HCT116 (cell line): Measurements from ENCODE around the gene ZBTB7B. TPM values are rescaled to one million over a fixed set of nuclear protein-coding genes. Genes with fewer than 3 reads are reported as not detected.

Experiments used
- ATAC-seq: fragments of 200-7000 bp; cut with Tn5 transposase; 2 replicates; pipeline ENCODE4 v1.9.1; 2020; ENCODE audit warnings: mild to moderate bottlenecking, moderate library complexity
- BruUV-seq: library from RNA; stranded (reverse); fragments of 400-500 nt; replicated peaks from 2 replicates; lab custom pipeline; 2021; lab: Mats Ljungman, UMichigan
- CTCF ChIA-PET: fragments of 300-600 bp; sonication (Branson Sonifier 250); formaldehyde crosslinking; loops from one replicate; lab custom pipeline; 2021; ENCODE audit warnings: antibody characterized with exemption; lab: Charles Lee
- POLR2A ChIA-PET: fragments of 300-600, 350-600 bp; sonication (Branson Sonifier 250); formaldehyde crosslinking; loops from one replicate; lab custom pipeline; 2021; ENCODE audit warnings: antibody characterized with exemption; lab: Charles Lee
- RAD21 ChIA-PET, 2 experiments: fragments of 300-600 bp; sonication (Branson Sonifier 250); formaldehyde crosslinking; loops; one replicate each; lab custom pipeline; 2023; ENCODE audit warnings: low total read pairs in 2 of 2; ENCODE audit not compliant: uncharacterized antibody in 2 of 2, unreplicated experiment in 2 of 2, low non-redundant PET in 1 of 2; lab: Charles Lee
- DNase-seq: peaks from one replicate; pipeline ENCODE4 v3.0.0-alpha.2; 2010; ENCODE audit warnings: low read depth, low spot score
- H2AFZ ChIP-seq: fragments of 200-600 bp; shearing (Covaris generic), sonication (generic); 2 replicates; pipeline ENCODE4 v1.6.1; 2017; ENCODE audit warnings: low read depth, mixed run types, mixed read lengths, antibody characterized with exemption, low read length; ENCODE audit not compliant: poor library complexity, severe bottlenecking
- H3K27ac ChIP-seq: 2 replicates; pipeline ENCODE4 v1.5.1; 2012; ENCODE audit warnings: low read depth, low read length
- H3K27me3 ChIP-seq: fragments of 200-600 bp; sonication (generic); 2 replicates; pipeline ENCODE4 v1.6.1; 2016; ENCODE audit warnings: mixed run types, low read length, mixed read lengths; ENCODE audit not compliant: insufficient read depth
- H3K36me3 ChIP-seq, 2 experiments: fragments of 200-500 bp in 1 of 2; fragments of 200-600 bp in 1 of 2; sonication (Bioruptor generic) in 1 of 2; sonication (generic) in 1 of 2; 2 replicates each; pipeline versions ENCODE4 v1.5.1 to v1.6.1; 2014 to 2016; ENCODE audit warnings: low read length in 2 of 2, inconsistent platforms in 1 of 2, mixed read lengths in 1 of 2, mixed run types in 1 of 2; ENCODE audit not compliant: insufficient read depth in 2 of 2, control insufficient read depth in 1 of 2
- H3K4me1 ChIP-seq, 2 experiments: fragments of 200-600 bp in 1 of 2; sonication (generic) in 1 of 2; 2 replicates each; pipeline versions ENCODE4 v1.5.1 to v1.6.1; 2012 to 2017; ENCODE audit warnings: low read length in 2 of 2, inconsistent platforms in 1 of 2, mild to moderate bottlenecking in 1 of 2, mixed read lengths in 1 of 2, mixed run types in 1 of 2, moderate library complexity in 1 of 2; ENCODE audit not compliant: insufficient read depth in 2 of 2, control insufficient read depth in 1 of 2
- H3K4me2 ChIP-seq: fragments of 200-600 bp; sonication (generic); 2 replicates; pipeline ENCODE4 v1.6.1; 2017; ENCODE audit warnings: mixed run types, low read length, mixed read lengths
- H3K4me3 ChIP-seq, 2 experiments: fragments of 200-600 bp in 1 of 2; sonication (generic) in 1 of 2; replicated peaks in 1 of 2; 2 replicates each; pipeline ENCODE4 v1.5.1; 2011 to 2016; ENCODE audit warnings: low read length in 2 of 2, control low read depth in 1 of 2, low read depth in 1 of 2, mild to moderate bottlenecking in 1 of 2, mixed read lengths in 1 of 2, mixed run types in 1 of 2
- H3K79me2 ChIP-seq: fragments of 200-600 bp; sonication (generic); 2 replicates; pipeline ENCODE4 v1.6.1; 2017; ENCODE audit warnings: mild to moderate bottlenecking, mixed run types, low read length, moderate library complexity, mixed read lengths; ENCODE audit not compliant: insufficient read depth
- H3K9ac ChIP-seq: fragments of 200-600 bp; sonication (generic); 2 replicates; pipeline ENCODE4 v1.6.1; 2016; ENCODE audit warnings: low read length, mixed read lengths
- H3K9me2 ChIP-seq: fragments of 200-600 bp; sonication (generic), shearing (Covaris generic); 2 replicates; pipeline ENCODE4 v1.6.1; 2017; ENCODE audit warnings: mixed run types, mild to moderate bottlenecking, moderate library complexity; ENCODE audit not compliant: insufficient read depth
- H3K9me3 ChIP-seq, 2 experiments: fragments of 200-500 bp in 1 of 2; fragments of 200-600 bp in 1 of 2; sonication (Bioruptor generic) in 1 of 2; sonication (generic) in 1 of 2; 2 replicates each; pipeline ENCODE4 v1.6.1; 2014 to 2017; ENCODE audit warnings: low read length in 2 of 2, mixed read lengths in 2 of 2, inconsistent platforms in 1 of 2, low read depth in 1 of 2, mild to moderate bottlenecking in 1 of 2, mixed run types in 1 of 2, moderate library complexity in 1 of 2; ENCODE audit not compliant: control insufficient read depth in 1 of 2, insufficient read depth in 1 of 2
- H4K20me1 ChIP-seq: fragments of 200-600 bp; sonication (generic), shearing (Covaris generic); 2 replicates; pipeline ENCODE4 v1.6.1; 2017; ENCODE audit warnings: mixed run types, mild to moderate bottlenecking, moderate library complexity; ENCODE audit not compliant: insufficient read depth
- CBX3 ChIP-seq: IDR thresholded peaks from 2 replicates; pipeline ENCODE4 v1.6.1; 2012; ENCODE audit warnings: low read depth
- CTCF ChIP-seq, 3 experiments: fragments of 200-600 bp in 1 of 3; sonication (generic) in 1 of 3; IDR thresholded peaks in 2 of 3; conservative IDR thresholded peaks in 1 of 3; 2 replicates each; pipeline ENCODE4 v1.5.1; 2012 to 2017; ENCODE audit warnings: low read depth in 2 of 3, low read length in 2 of 3, antibody characterized with exemption in 1 of 3, borderline replicate concordance in 1 of 3, control low read depth in 1 of 3, mild to moderate bottlenecking in 1 of 3, mixed read lengths in 1 of 3, mixed run types in 1 of 3, moderate library complexity in 1 of 3; ENCODE audit not compliant: insufficient read depth in 1 of 3
- EGR1 ChIP-seq: IDR thresholded peaks from 2 replicates; pipeline ENCODE4 v1.6.1; 2012; ENCODE audit warnings: low read depth
- ELF1 ChIP-seq: IDR thresholded peaks from 2 replicates; pipeline ENCODE4 v1.6.1; 2012; ENCODE audit warnings: low read depth, borderline replicate concordance
- EZH2phosphoT487 ChIP-seq: fragments of 200-600 bp; IDR thresholded peaks from 2 replicates; pipeline ENCODE4 v1.6.1; 2018; ENCODE audit warnings: antibody characterized with exemption, borderline replicate concordance
- JUND ChIP-seq: IDR thresholded peaks from 2 replicates; pipeline ENCODE4 v1.6.1; 2012
- MAX ChIP-seq: IDR thresholded peaks from 2 replicates; pipeline ENCODE4 v1.6.1; 2012
- POLR2A ChIP-seq: IDR thresholded peaks from 2 replicates; pipeline ENCODE4 v1.7.0; 2011; ENCODE audit warnings: borderline replicate concordance; ENCODE audit not compliant: insufficient read depth, insufficient read length; ENCODE audit errors: extremely low read depth
- RAD21 ChIP-seq: IDR thresholded peaks from 2 replicates; pipeline ENCODE4 v1.6.1; 2012; ENCODE audit warnings: low read depth, mild to moderate bottlenecking
- REST ChIP-seq: IDR thresholded peaks from 2 replicates; pipeline ENCODE4 v1.6.1; 2012; ENCODE audit warnings: low read depth
- SIN3A ChIP-seq: IDR thresholded peaks from 2 replicates; pipeline ENCODE4 v1.6.1; 2012; ENCODE audit warnings: low read depth
- SP1 ChIP-seq: IDR thresholded peaks from 2 replicates; pipeline ENCODE4 v1.6.1; 2012; ENCODE audit warnings: low read depth
- SRF ChIP-seq: IDR thresholded peaks from 2 replicates; pipeline ENCODE4 v1.6.1; 2012; ENCODE audit warnings: low read depth
- YY1 ChIP-seq: IDR thresholded peaks from 2 replicates; pipeline ENCODE4 v1.6.1; 2011; ENCODE audit warnings: low read length, low read depth, moderate library complexity, mild to moderate bottlenecking; ENCODE audit not compliant: insufficient replicate concordance; ENCODE audit errors: extremely low read depth
- ZFX ChIP-seq: fragments of 450-650 bp; IDR thresholded peaks from 2 replicates; pipeline ENCODE4 v1.6.1; 2017
- ZNF274 ChIP-seq: fragments of 200-500 bp; sonication (Bioruptor generic); IDR thresholded peaks from 2 replicates; pipeline ENCODE4 v1.6.1; 2014; ENCODE audit warnings: mild to moderate bottlenecking, low read depth, low read length, inconsistent platforms
- intact Hi-C: fragments of 100-400 bp; cut with micrococcal nuclease; formaldehyde crosslinking; loops from 2 replicates; pipeline ENCODE4 v1.10.0; 2022
- total RNA-seq: library from RNA; stranded (reverse); gene quantifications from one replicate; pipeline ENCODE4 v1.2.1, GENCODE V29; 2021; ENCODE audit not compliant: unreplicated experiment

Gene ZBTB7B
- total RNA-seq, 1 experiment from 2014 or later: 57.0 TPM

- RAD21 ChIA-PET: no interaction called here
- no TSS peak for BruUV-seq
- peaks cover 23 to 48% of the 10 kb centered on the region in 2 experiments; a peak in 3 of 4 replicates for H3K36me3 ChIP-seq
- peak overlapping the region; percentile 86; the same call in 1 of the 2 replicates for H3K27ac ChIP-seq
- H4K20me1 ChIP-seq: no peaks in the 10 kb centered on the region
- no peaks in the 10 kb centered on the region for H3K27me3 ChIP-seq
- no peak overlapping the region for H2AFZ ChIP-seq
- no peak overlapping the region; the same call in 1 of the 2 replicates for H3K9ac ChIP-seq
- H3K9me2 ChIP-seq: no peaks in the 10 kb centered on the region
- CTCF ChIA-PET: no interaction called here
- ATAC-seq (no peak), DNase-seq (no peak)
- intact Hi-C loops: no loop called here
- no peak for TF ChIP-seq ZNF274
- TF ChIP-seq SP1: no peak
- TF ChIP-seq YY1: no peak
- no peak for TF ChIP-seq ZFX
- TF ChIP-seq RAD21: no peak
- H3K4me3 ChIP-seq: no peak overlapping the region
- peak overlapping the region; percentile 90; the same call in 1 of the 2 replicates for H3K4me2 ChIP-seq
- POLR2A ChIA-PET: no interaction called here
- H3K9me3 ChIP-seq: no peaks in the 10 kb centered on the region
- peaks cover 80% of the 10 kb centered on the region for H3K79me2 ChIP-seq
- H3K4me1 ChIP-seq: peaks cover 33 to 61% of the 10 kb centered on the region in 2 experiments
Observed at GRCh38 chr1:154968731-154969130, 33.9 kb upstream of the ZBTB7B start.

GRCh38 chr1:154969246-154969645, 33.4 kb upstream of the ZBTB7B start:
- POLR2A ChIA-PET: no interaction called here
- CTCF ChIA-PET: no interaction called here

More at GRCh38 chr1:154969246-154969645, 33.4 kb upstream of the ZBTB7B start:
- Histone ChIP-seq H3K4me1 (peaks cover 33 to 61% of the 10 kb centered on the region in 2 experiments), H3K9ac (peak overlapping the region; percentile 86), H3K27me3 (no peaks in the 10 kb centered on the region), H3K4me3 (peak overlapping the region; percentile 40 to 70; a peak in 3 of 4 replicates), H3K9me2 (no peaks in the 10 kb centered on the region)
- no peak for DNase-seq
- no peak for TF ChIP-seq ZNF274
- no peak for TF ChIP-seq SIN3A
- TF ChIP-seq RAD21: no peak
- no peak for TF ChIP-seq SRF
- TF ChIP-seq CBX3: no peak
- TF ChIP-seq POLR2A: no peak
- no peak for TF ChIP-seq SP1
- TF ChIP-seq EZH2phosphoT487: no peak
- no peak for TF ChIP-seq MAX
- TF ChIP-seq JUND: no peak
- no peak for TF ChIP-seq REST
- no peak for TF ChIP-seq ELF1
- no peak for TF ChIP-seq EGR1
- no peak for TF ChIP-seq CTCF (IDR thresholded peaks at IDR 0.05 in 2 of 3, conservative IDR thresholded peaks at IDR 0.05 in 1 of 3; ENCODE audit: borderline replicate concordance in 1 of 3, insufficient read depth in 1 of 3, low read depth in 2 of 3, low read length in 2 of 3)
- TF ChIP-seq YY1: no peak
- TF ChIP-seq, all 23 proteins: peak for 0
- no peak overlapping the region for H2AFZ ChIP-seq
- intact Hi-C loops: no loop called here
- no peaks in the 10 kb centered on the region for H4K20me1 ChIP-seq
- H3K79me2 ChIP-seq: peaks cover 76% of the 10 kb centered on the region
- RAD21 ChIA-PET: no interaction called here
- no TSS peak for BruUV-seq
- peak overlapping the region; percentile 86 for H3K27ac ChIP-seq
- no peaks in the 10 kb centered on the region for H3K9me3 ChIP-seq
- H3K4me2 ChIP-seq: peak overlapping the region; percentile 90
- peaks cover 17 to 46% of the 10 kb centered on the region in 2 experiments; a peak in 3 of 4 replicates for H3K36me3 ChIP-seq
- no peak for ATAC-seq
